SU-DHL-6 (cell line): ENCODE data around the gene TIGD4.

Experiments
- EZH2phosphoT487 ChIP-seq: fragments of 200-600 bp; sonication (generic), shearing (Covaris generic); conservative IDR thresholded peaks from 2 replicates; pipeline ENCODE4 v1.6.1; 2018; ENCODE audit warnings: mild to moderate bottlenecking, antibody characterized with exemption, low read length, moderate library complexity, mixed read lengths
- TF ChIP-seq, protein P1 (sequence below): fragments of 200-600 bp; sonication (generic); IDR thresholded peaks from one replicate; pipeline ENCODE4 v1.5.1; 2017; ENCODE audit warnings: antibody characterized with exemption, mild to moderate bottlenecking, low read length, moderate library complexity; ENCODE audit not compliant: insufficient read depth, poor library complexity, severe bottlenecking

DNA sequence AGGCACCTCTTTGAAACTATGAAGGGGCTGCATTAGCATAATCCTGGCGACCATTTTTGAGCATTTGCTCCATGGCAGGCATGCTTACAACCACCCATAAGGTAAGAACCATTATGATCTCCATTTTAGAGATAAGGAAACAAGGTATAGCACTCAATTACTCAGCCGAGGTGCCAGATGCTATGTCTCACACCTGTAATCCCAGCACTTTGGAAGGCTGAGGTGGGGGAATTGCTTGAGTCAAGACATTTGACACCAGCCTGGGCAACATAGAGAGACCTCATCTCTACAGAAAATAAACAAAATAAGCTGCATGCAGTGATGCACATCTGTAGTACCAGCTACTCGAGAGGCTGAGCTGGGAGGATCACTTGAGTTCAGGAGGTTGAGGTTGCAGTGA, 43.6 kb downstream of the TIGD4 start:
- TF ChIP-seq, protein P1, sequence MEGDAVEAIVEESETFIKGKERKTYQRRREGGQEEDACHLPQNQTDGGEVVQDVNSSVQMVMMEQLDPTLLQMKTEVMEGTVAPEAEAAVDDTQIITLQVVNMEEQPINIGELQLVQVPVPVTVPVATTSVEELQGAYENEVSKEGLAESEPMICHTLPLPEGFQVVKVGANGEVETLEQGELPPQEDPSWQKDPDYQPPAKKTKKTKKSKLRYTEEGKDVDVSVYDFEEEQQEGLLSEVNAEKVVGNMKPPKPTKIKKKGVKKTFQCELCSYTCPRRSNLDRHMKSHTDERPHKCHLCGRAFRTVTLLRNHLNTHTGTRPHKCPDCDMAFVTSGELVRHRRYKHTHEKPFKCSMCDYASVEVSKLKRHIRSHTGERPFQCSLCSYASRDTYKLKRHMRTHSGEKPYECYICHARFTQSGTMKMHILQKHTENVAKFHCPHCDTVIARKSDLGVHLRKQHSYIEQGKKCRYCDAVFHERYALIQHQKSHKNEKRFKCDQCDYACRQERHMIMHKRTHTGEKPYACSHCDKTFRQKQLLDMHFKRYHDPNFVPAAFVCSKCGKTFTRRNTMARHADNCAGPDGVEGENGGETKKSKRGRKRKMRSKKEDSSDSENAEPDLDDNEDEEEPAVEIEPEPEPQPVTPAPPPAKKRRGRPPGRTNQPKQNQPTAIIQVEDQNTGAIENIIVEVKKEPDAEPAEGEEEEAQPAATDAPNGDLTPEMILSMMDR = no peak
- no peak for TF ChIP-seq EZH2phosphoT487
